ENCODE measurements around the gene TBC1D4. TPM values are rescaled to one million over a fixed set of nuclear protein-coding genes. Genes with fewer than 3 reads are reported as not detected.
A peak's percentile ranks its signal among the peaks of the same experiment; 100 is the strongest.

TBC1D4 gene
- total and polyA plus RNA-seq, 8 donors = 16.6 to 31.7 (median 26.8) TPM

- intact Hi-C loops (cut with DNase I) = no loop called here
Observed at GRCh38 chr13:75474956-75475355, 7.0 kb downstream of the TBC1D4 start.

GRCh38 chr13:75473468-75473867 lies 8.5 kb downstream of the TBC1D4 start:
- Histone ChIP-seq H3K4me1 (no peaks in the 10 kb centered on the region), H3K9me3 (no peaks in the 10 kb centered on the region), H3K4me3 (no peak overlapping the region), H3K27ac (peak overlapping the region in 1 of 2 donors; percentile 45), H3K27me3 (no peaks in the 10 kb centered on the region), H3K36me3 (no peaks in the 10 kb centered on the region)
- no peak for ATAC-seq
- no peak for DNase-seq
- intact Hi-C loops (cut with DNase I) = no loop called here
- TF ChIP-seq, protein P1, sequence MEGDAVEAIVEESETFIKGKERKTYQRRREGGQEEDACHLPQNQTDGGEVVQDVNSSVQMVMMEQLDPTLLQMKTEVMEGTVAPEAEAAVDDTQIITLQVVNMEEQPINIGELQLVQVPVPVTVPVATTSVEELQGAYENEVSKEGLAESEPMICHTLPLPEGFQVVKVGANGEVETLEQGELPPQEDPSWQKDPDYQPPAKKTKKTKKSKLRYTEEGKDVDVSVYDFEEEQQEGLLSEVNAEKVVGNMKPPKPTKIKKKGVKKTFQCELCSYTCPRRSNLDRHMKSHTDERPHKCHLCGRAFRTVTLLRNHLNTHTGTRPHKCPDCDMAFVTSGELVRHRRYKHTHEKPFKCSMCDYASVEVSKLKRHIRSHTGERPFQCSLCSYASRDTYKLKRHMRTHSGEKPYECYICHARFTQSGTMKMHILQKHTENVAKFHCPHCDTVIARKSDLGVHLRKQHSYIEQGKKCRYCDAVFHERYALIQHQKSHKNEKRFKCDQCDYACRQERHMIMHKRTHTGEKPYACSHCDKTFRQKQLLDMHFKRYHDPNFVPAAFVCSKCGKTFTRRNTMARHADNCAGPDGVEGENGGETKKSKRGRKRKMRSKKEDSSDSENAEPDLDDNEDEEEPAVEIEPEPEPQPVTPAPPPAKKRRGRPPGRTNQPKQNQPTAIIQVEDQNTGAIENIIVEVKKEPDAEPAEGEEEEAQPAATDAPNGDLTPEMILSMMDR (IDR thresholded peaks at IDR 0.05) = no peak

More at GRCh38 chr13:75474956-75475355, 7.0 kb downstream of the TBC1D4 start:
- Histone ChIP-seq H3K36me3 (no peaks in the 10 kb centered on the region), H3K4me3 (no peak overlapping the region), H3K4me1 (peaks cover 0 to under 1% of the 10 kb centered on the region in 2 donors), H3K27me3 (peaks cover 0 to 14% of the 10 kb centered on the region in 2 donors), H3K9me3 (no peaks in the 10 kb centered on the region), H3K27ac (no peak overlapping the region)
- DNase-seq (no peak), ATAC-seq (no peak)
- TF ChIP-seq, protein P1 (IDR thresholded peaks at IDR 0.05) = no peak

- Histone ChIP-seq H3K27me3 (no peaks in the 10 kb centered on the region), H3K27ac (no peak overlapping the region), H3K4me1 (no peaks in the 10 kb centered on the region), H3K9me3 (no peaks in the 10 kb centered on the region), H3K4me3 (no peak overlapping the region), H3K36me3 (no peaks in the 10 kb centered on the region)
- DNase-seq = no peak
- no peak for ATAC-seq
- intact Hi-C loops (cut with DNase I) = no loop called here
- TF ChIP-seq, protein P1 (IDR thresholded peaks at IDR 0.05) = no peak
Observed at GRCh38 chr13:75470676-75471075, 11.3 kb downstream of the TBC1D4 start.

DNA sequence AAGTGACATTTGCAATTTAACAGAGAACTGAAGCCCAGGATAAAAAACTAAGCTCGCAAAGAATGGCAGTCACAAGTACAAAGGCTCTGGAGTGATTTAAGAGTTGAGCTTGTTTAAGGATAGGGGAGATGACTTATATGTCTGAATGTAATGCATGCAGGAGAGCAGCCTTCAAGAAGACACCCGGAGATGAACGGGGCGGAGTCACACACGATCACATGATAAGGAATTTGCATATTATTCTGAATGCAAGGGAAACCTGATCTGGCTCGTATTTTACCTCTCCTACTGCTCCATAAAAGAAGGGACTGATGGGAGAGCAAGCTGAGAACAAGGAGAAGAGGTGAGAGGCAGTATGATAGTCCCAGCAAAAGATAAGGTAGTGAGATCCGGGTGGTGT lies 12.9 kb downstream of the TBC1D4 start:
- TF ChIP-seq, protein P1 (IDR thresholded peaks at IDR 0.05) = no peak
- Histone ChIP-seq H3K9me3 (no peaks in the 10 kb centered on the region), H3K27me3 (no peaks in the 10 kb centered on the region), H3K27ac (peak overlapping the region in 1 of 2 donors; percentile 20), H3K36me3 (no peaks in the 10 kb centered on the region), H3K4me3 (no peak overlapping the region), H3K4me1 (no peaks in the 10 kb centered on the region)
- intact Hi-C loops (cut with DNase I) = no loop called here
- no peak for DNase-seq
- ATAC-seq = no peak

DNA sequence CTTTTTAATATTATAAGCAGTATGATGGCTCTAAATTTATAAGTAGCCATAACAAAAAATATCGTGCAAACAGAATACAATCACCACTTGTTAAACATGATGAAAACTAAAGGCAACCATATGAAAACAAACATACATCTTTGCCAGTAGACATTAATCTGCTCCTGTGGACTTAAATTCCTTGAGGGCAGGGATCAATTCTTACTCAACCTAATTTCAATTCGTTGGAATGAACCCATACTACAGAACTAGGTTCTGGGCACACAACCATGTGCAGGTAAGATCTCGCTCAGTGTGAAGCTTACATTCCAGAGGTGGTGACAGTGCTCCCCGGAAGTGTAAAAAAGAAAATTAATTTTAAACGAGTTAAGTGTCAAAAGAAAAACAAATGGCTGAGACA lies 13.4 kb downstream of the TBC1D4 start:
- no peaks in the 10 kb centered on the region for H3K27me3 ChIP-seq
- H3K36me3 ChIP-seq = no peaks in the 10 kb centered on the region
- intact Hi-C loops (cut with DNase I) = no loop called here
- ATAC-seq (no peak), DNase-seq (no peak)
- peak overlapping the region in 1 of 2 donors; percentile 20 for H3K27ac ChIP-seq
- no peaks in the 10 kb centered on the region for H3K4me1 ChIP-seq
- TF ChIP-seq, protein P1 (IDR thresholded peaks at IDR 0.05) = no peak
- no peak overlapping the region for H3K4me3 ChIP-seq
- H3K9me3 ChIP-seq = no peaks in the 10 kb centered on the region

All from left lung (tissue), 10 donors.